DOHH2 (cell line): Measurements from ENCODE around the gene TWIST2.

ENCODE experiments used
- H3F3A ChIP-seq: fragments of 200-600 bp; sonication (generic), shearing (Covaris generic); 2 replicates; pipeline ENCODE4 v1.6.0; 2016; ENCODE audit warnings: antibody characterized with exemption, mild to moderate bottlenecking; ENCODE audit not compliant: control insufficient read depth, insufficient read depth
- H3K27ac ChIP-seq: fragments of 200-600 bp; sonication (generic); 2 replicates; pipeline ENCODE4 v1.5.1; 2014; ENCODE audit warnings: low read depth, mild to moderate bottlenecking, low read length, moderate library complexity
- H3K27me3 ChIP-seq: fragments of 200-600 bp; sonication (generic); 2 replicates; pipeline ENCODE4 v1.6.1; 2014; ENCODE audit warnings: mild to moderate bottlenecking, low read length, mixed read lengths; ENCODE audit not compliant: control insufficient read depth
- H3K36me3 ChIP-seq: fragments of 200-600 bp; sonication (generic); 2 replicates; pipeline ENCODE4 v1.6.1; 2014; ENCODE audit warnings: mild to moderate bottlenecking, low read length, moderate library complexity, mixed read lengths; ENCODE audit not compliant: control insufficient read depth
- H3K4me1 ChIP-seq: fragments of 200-600 bp; sonication (generic); 2 replicates; pipeline ENCODE4 v1.6.1; 2014; ENCODE audit warnings: mild to moderate bottlenecking, low read length, mixed read lengths; ENCODE audit not compliant: control insufficient read depth
- H3K4me2 ChIP-seq: fragments of 200-600 bp; sonication (generic); 2 replicates; pipeline ENCODE4 v1.6.0; 2014; ENCODE audit warnings: mild to moderate bottlenecking, low read length, moderate library complexity
- H3K4me3 ChIP-seq: fragments of 200-600 bp; sonication (generic); 2 replicates; pipeline ENCODE4 v1.5.1; 2014; ENCODE audit warnings: mild to moderate bottlenecking, low read length, mixed read lengths
- H3K79me2 ChIP-seq: fragments of 200-600 bp; sonication (generic); 2 replicates; pipeline ENCODE4 v1.6.1; 2014; ENCODE audit warnings: mild to moderate bottlenecking, low read length, mixed read lengths; ENCODE audit not compliant: control insufficient read depth
- H3K9me2 ChIP-seq: fragments of 200-600 bp; sonication (generic); replicated peaks from 2 replicates; pipeline ENCODE4 v1.6.1; 2014; ENCODE audit warnings: mild to moderate bottlenecking, low read length, mixed read lengths; ENCODE audit not compliant: control insufficient read depth
- H3K9me3 ChIP-seq: fragments of 200-600 bp; sonication (generic); 2 replicates; pipeline ENCODE4 v1.6.1; 2014; ENCODE audit warnings: antibody characterized with exemption, low read length, mixed read lengths; ENCODE audit not compliant: control insufficient read depth, insufficient read depth
- H4K20me1 ChIP-seq: fragments of 200-600 bp; sonication (generic); 2 replicates; pipeline ENCODE4 v1.6.0; 2014; ENCODE audit warnings: low read depth, mild to moderate bottlenecking, antibody characterized with exemption, low read length, moderate library complexity; ENCODE audit not compliant: control insufficient read depth, insufficient read depth
- EZH2phosphoT487 ChIP-seq: fragments of 200-600 bp; sonication (generic); IDR thresholded peaks from 2 replicates; pipeline ENCODE4 v1.6.1; 2017; ENCODE audit warnings: borderline replicate concordance, mild to moderate bottlenecking, antibody characterized with exemption, low read length, moderate library complexity, mixed read lengths
- TF ChIP-seq, protein P1 (sequence below): fragments of 200-600 bp; sonication (generic); IDR thresholded peaks from one replicate; pipeline ENCODE4 v1.5.1; 2014; ENCODE audit warnings: antibody characterized with exemption, mild to moderate bottlenecking, low read depth, low read length; ENCODE audit not compliant: poor library complexity, severe bottlenecking

Gene TWIST2

DNA sequence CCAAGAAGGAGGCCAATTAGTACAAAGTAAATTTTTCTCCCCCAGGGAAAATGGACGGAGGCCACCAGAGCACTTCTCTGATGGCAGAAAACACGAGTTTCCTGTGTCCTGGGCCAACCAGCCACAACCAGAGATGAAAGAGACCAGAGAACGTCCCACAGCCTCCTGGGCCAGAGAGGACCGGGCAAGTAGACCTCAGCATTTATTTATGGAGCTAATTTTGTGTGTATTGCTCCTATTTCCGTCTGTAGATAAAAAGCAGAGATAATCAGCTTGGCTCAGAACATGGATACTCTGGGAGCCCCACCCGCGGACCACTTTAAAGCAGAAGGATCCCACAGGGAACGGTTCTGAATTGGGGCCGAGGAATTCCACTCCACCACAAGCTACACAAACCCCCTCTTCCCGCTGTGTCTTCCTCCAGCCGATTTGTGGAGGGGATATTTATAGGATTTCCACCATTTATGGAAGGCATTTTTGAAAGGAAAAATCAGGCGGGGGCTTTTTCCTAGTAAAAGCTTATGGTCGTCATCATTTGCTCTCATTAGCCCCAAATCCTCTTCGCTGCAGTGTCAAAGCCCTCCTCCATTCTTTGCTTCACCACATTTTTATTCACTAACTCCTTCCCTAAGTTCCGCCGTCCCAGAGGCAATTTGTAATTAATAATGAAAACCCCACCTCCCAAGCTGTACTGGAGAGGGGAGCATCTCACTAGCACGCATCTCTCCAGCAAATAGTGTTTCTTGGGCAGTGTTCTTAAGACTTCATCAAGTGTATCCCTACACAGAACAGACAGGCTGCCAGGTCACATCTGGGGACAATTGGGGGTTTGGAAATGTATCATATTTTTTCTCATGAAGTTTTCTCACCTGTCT, 43.7 kb upstream of the TWIST2 start:
- Histone ChIP-seq H3K9me2 (no peaks in the 10 kb centered on the region), H3K4me1 (no peaks in the 10 kb centered on the region), H4K20me1 (0 out of 2 replicates have a peak, but pooled peaks cover 3% of the 10 kb centered on the region), H3K9me3 (no peaks in the 10 kb centered on the region), H3K4me2 (no peak overlapping the region), H3K4me3 (no peak overlapping the region), H3K27ac (no peak overlapping the region), H3K79me2 (no peaks in the 10 kb centered on the region), H3K27me3 (no peaks in the 10 kb centered on the region), H3K36me3 (no peaks in the 10 kb centered on the region), H3F3A (no peaks in the 10 kb centered on the region)
- TF ChIP-seq, protein P1, sequence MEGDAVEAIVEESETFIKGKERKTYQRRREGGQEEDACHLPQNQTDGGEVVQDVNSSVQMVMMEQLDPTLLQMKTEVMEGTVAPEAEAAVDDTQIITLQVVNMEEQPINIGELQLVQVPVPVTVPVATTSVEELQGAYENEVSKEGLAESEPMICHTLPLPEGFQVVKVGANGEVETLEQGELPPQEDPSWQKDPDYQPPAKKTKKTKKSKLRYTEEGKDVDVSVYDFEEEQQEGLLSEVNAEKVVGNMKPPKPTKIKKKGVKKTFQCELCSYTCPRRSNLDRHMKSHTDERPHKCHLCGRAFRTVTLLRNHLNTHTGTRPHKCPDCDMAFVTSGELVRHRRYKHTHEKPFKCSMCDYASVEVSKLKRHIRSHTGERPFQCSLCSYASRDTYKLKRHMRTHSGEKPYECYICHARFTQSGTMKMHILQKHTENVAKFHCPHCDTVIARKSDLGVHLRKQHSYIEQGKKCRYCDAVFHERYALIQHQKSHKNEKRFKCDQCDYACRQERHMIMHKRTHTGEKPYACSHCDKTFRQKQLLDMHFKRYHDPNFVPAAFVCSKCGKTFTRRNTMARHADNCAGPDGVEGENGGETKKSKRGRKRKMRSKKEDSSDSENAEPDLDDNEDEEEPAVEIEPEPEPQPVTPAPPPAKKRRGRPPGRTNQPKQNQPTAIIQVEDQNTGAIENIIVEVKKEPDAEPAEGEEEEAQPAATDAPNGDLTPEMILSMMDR, result no peak
- no peak for TF ChIP-seq EZH2phosphoT487

DNA sequence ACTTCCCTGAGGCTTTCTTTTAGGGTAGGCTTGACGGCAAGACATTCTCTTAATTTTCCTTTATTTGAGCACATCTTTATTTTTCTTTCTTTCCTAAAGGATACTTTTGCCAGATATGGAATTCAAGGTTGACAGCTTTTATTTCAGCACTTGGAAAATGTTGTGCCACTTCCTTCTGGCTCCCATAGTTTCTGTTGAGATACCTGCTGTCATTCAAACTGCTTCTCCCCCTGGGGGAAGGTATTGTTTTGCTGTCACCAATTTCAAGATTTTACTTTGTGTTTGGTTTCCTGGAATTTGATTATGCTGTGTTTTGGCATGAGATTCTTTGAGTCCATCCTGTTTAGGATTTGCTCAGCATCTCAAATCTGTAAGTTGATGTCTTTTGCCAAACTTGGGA, 39.1 kb upstream of the TWIST2 start:
- H3K9me3 ChIP-seq, result no peaks in the 10 kb centered on the region
- TF ChIP-seq EZH2phosphoT487, result no peak
- TF ChIP-seq, protein P1, result no peak
- H3K4me2 ChIP-seq, result no peak overlapping the region
- no peaks in the 10 kb centered on the region for H3K36me3 ChIP-seq
- H3K27ac ChIP-seq, result no peak overlapping the region
- no peaks in the 10 kb centered on the region for H3K27me3 ChIP-seq
- H4K20me1 ChIP-seq, result 0 out of 2 replicates have a peak, but pooled peaks cover 3% of the 10 kb centered on the region
- H3K9me2 ChIP-seq, result no peaks in the 10 kb centered on the region
- H3K4me3 ChIP-seq, result no peak overlapping the region
- no peaks in the 10 kb centered on the region for H3K4me1 ChIP-seq
- H3F3A ChIP-seq, result no peaks in the 10 kb centered on the region
- no peaks in the 10 kb centered on the region for H3K79me2 ChIP-seq

DNA sequence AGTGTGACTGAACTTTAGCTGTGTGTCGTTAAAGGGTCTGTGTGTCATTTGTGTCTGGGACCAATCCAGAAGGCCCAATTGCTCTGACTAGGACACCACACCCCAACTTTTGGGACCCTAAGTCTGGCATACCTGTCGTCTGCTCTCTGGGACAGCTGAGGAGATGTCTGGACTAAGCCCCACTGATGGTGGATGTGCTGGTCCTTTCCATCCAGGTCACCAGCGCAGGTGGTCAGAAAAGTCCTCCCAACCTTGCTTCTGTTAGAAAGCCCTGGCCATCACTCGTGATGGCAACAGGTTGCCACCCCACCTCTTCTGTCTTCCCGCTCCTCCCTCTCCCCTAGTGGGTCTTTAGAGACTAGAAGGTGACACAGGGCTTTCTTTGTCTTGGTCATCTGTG, 37.6 kb upstream of the TWIST2 start:
- H3K36me3 ChIP-seq, result no peaks in the 10 kb centered on the region
- H4K20me1 ChIP-seq, result 0 out of 2 replicates have a peak, but pooled peaks cover 3% of the 10 kb centered on the region
- no peaks in the 10 kb centered on the region for H3F3A ChIP-seq
- no peaks in the 10 kb centered on the region for H3K9me2 ChIP-seq
- H3K4me1 ChIP-seq, result no peaks in the 10 kb centered on the region
- H3K27me3 ChIP-seq, result no peaks in the 10 kb centered on the region
- H3K4me2 ChIP-seq, result no peak overlapping the region
- no peaks in the 10 kb centered on the region for H3K79me2 ChIP-seq
- no peaks in the 10 kb centered on the region for H3K9me3 ChIP-seq
- H3K4me3 ChIP-seq, result no peak overlapping the region
- TF ChIP-seq, protein P1, result no peak
- TF ChIP-seq EZH2phosphoT487, result no peak
- H3K27ac ChIP-seq, result no peak overlapping the region
